IPS-NIHi11 (cell line): ENCODE measurements around the gene EFNB1.
"Not testable (repeated sequence)": the region's sequence is repeated elsewhere in the genome, so short reads cannot be mapped to it uniquely, and the experiment has no call there.

Experiments
- DNase-seq: peaks from one replicate; pipeline ENCODE4 v3.0.0; 2012; ENCODE audit warnings: mixed read lengths, low spot score

Gene EFNB1

GRCh38 chrX:68828740-68829581 is at the start of gene EFNB1:
Gene EFNB1, plus strand, starts transcription at chrX:68829021. Its CDS starts 756 bp downstream, at chrX:68829777.
- DNase-seq, result peak; percentile 81

- DNase-seq, result not testable (repeated sequence)
Measured at GRCh38 chrX:68781295-68781694, 47.5 kb upstream of the EFNB1 start.

- DNase-seq, result no peak
Measured at GRCh38 chrX:68784816-68785215, 44.0 kb upstream of the EFNB1 start.

- DNase-seq, result not testable (repeated sequence)
Measured at GRCh38 chrX:68786581-68786980, 42.2 kb upstream of the EFNB1 start.

GRCh38 chrX:68789966-68790365 is 38.9 kb upstream of the EFNB1 start:
- DNase-seq, result no peak

- DNase-seq, result no peak
Measured at GRCh38 chrX:68792083-68792482, 36.7 kb upstream of the EFNB1 start.

- DNase-seq, result no peak
Measured at GRCh38 chrX:68794461-68794860, 34.4 kb upstream of the EFNB1 start.

- DNase-seq, result no peak
Measured at GRCh38 chrX:68795741-68796140, 33.1 kb upstream of the EFNB1 start.

- DNase-seq, result not testable (repeated sequence)
Measured at GRCh38 chrX:68798400-68798799, 30.4 kb upstream of the EFNB1 start.

- DNase-seq, result no peak
Measured at GRCh38 chrX:68801737-68802290, 27.0 kb upstream of the EFNB1 start.

GRCh38 chrX:68807818-68808217 is 21.0 kb upstream of the EFNB1 start:
- no peak for DNase-seq

GRCh38 chrX:68808686-68809357 is 20.0 kb upstream of the EFNB1 start:
- DNase-seq, result no peak

GRCh38 chrX:68820476-68821110 is 8.2 kb upstream of the EFNB1 start:
- DNase-seq, result no peak

GRCh38 chrX:68821616-68822015 is 7.2 kb upstream of the EFNB1 start:
- no peak for DNase-seq

- peak; percentile 73 for DNase-seq
Measured at GRCh38 chrX:68822641-68823410, 6.0 kb upstream of the EFNB1 start.

GRCh38 chrX:68823413-68824151 is 5.2 kb upstream of the EFNB1 start:
- no peak for DNase-seq

- no peak for DNase-seq
Measured at GRCh38 chrX:68824152-68824433, 4.7 kb upstream of the EFNB1 start.

GRCh38 chrX:68824565-68825125 is 4.2 kb upstream of the EFNB1 start:
- DNase-seq, result no peak

GRCh38 chrX:68826113-68826980 is 2.5 kb upstream of the EFNB1 start:
- DNase-seq, result no peak

GRCh38 chrX:68827256-68827655 is 1.6 kb upstream of the EFNB1 start:
- no peak for DNase-seq
